KMS-11 (cell line): Measurements from ENCODE around the gene METAP1D.

Experiments
- H2AFZ ChIP-seq: fragments of 200-600 bp; sonication (generic); 2 replicates; pipeline ENCODE4 v1.6.1; 2016; ENCODE audit warnings: antibody characterized with exemption, mixed run types, low read depth
- H3K27ac ChIP-seq: fragments of 200-600 bp; sonication (generic); 2 replicates; pipeline ENCODE4 v1.6.1; 2016; ENCODE audit warnings: mild to moderate bottlenecking, mixed run types
- H3K27me3 ChIP-seq: fragments of 200-600 bp; sonication (generic); 2 replicates; pipeline ENCODE4 v1.6.1; 2017; ENCODE audit warnings: mild to moderate bottlenecking, low read depth, mixed run types, moderate library complexity; ENCODE audit not compliant: insufficient read depth
- H3K36me3 ChIP-seq: fragments of 200-600 bp; sonication (generic); 2 replicates; pipeline ENCODE4 v1.6.1; 2017; ENCODE audit warnings: mild to moderate bottlenecking, mixed run types; ENCODE audit not compliant: insufficient read depth
- H3K4me1 ChIP-seq: fragments of 200-600 bp; sonication (generic); 2 replicates; pipeline ENCODE4 v1.6.1; 2016; ENCODE audit warnings: mild to moderate bottlenecking, low read depth, mixed run types; ENCODE audit not compliant: poor library complexity, severe bottlenecking
- H3K4me2 ChIP-seq: fragments of 200-600 bp; sonication (generic); 2 replicates; pipeline ENCODE4 v1.7.0; 2016; ENCODE audit warnings: mild to moderate bottlenecking, mixed run types
- H3K4me3 ChIP-seq: fragments of 200-600 bp; sonication (generic); IDR thresholded peaks from 2 replicates; pipeline ENCODE4 v1.6.1; 2017; ENCODE audit warnings: low read depth, low read length, mixed read lengths; ENCODE audit not compliant: insufficient read depth
- H3K79me2 ChIP-seq: fragments of 200-600 bp; sonication (generic); 2 replicates; pipeline ENCODE4 v1.6.1; 2016; ENCODE audit warnings: low read depth, mixed run types; ENCODE audit not compliant: insufficient read depth
- H3K9ac ChIP-seq: fragments of 200-600 bp; sonication (generic); 2 replicates; pipeline ENCODE4 v1.6.1; 2016; ENCODE audit warnings: mild to moderate bottlenecking, mixed run types
- H4K20me1 ChIP-seq: fragments of 200-600 bp; sonication (generic); 2 replicates; pipeline ENCODE4 v1.6.1; 2016; ENCODE audit warnings: mild to moderate bottlenecking, mixed run types; ENCODE audit not compliant: insufficient read depth
- CTCF ChIP-seq: fragments of 200-600 bp; sonication (generic); conservative IDR thresholded peaks from 2 replicates; pipeline ENCODE4 v1.6.1; 2017; ENCODE audit warnings: low read depth, mild to moderate bottlenecking, antibody characterized with exemption, low read length, moderate library complexity, mixed read lengths

METAP1D gene

GRCh38 chr2:171999604-172000469 is at the start of gene METAP1D:
TSS of gene METAP1D (plus strand) at chr2:171999953. CDS start at chr2:171999970, 17 bp downstream.
- peak within 1 kb of the TSS; percentile 87 for H2AFZ ChIP-seq
- peak within 1 kb of the TSS; percentile 75 for H3K4me2 ChIP-seq
- H3K27me3 ChIP-seq: no peaks in the 10 kb centered on the region
- no peak for TF ChIP-seq CTCF
- H4K20me1 ChIP-seq: no peaks in the 10 kb centered on the region
- no peaks in the 10 kb centered on the region for H3K79me2 ChIP-seq
- H3K4me1 ChIP-seq: peaks cover 12% of the 10 kb centered on the region
- peak within 1 kb of the TSS; percentile 97 for H3K4me3 ChIP-seq
- H3K36me3 ChIP-seq: no peaks in the 10 kb centered on the region
- H3K27ac ChIP-seq: peak within 1 kb of the TSS; percentile 86
- peak within 1 kb of the TSS; percentile 97 for H3K9ac ChIP-seq

GRCh38 chr2:171952276-171952675 is 47.5 kb upstream of the METAP1D start:
- Histone ChIP-seq H3K27ac (no peak overlapping the region), H3K27me3 (no peaks in the 10 kb centered on the region), H3K79me2 (no peaks in the 10 kb centered on the region; the same call in 1 of the 2 replicates), H2AFZ (no peak overlapping the region), H3K4me2 (no peak overlapping the region), H3K36me3 (no peaks in the 10 kb centered on the region), H3K9ac (no peak overlapping the region), H3K4me1 (peaks cover 12% of the 10 kb centered on the region), H4K20me1 (no peaks in the 10 kb centered on the region), H3K4me3 (no peak overlapping the region)
- no peak for TF ChIP-seq CTCF

- Histone ChIP-seq H3K36me3 (no peaks in the 10 kb centered on the region), H3K4me2 (no peak overlapping the region), H3K9ac (no peak overlapping the region), H3K27ac (no peak overlapping the region), H3K4me3 (no peak overlapping the region), H3K27me3 (no peaks in the 10 kb centered on the region), H2AFZ (no peak overlapping the region), H4K20me1 (no peaks in the 10 kb centered on the region), H3K4me1 (peaks cover 12% of the 10 kb centered on the region), H3K79me2 (no peaks in the 10 kb centered on the region; the same call in 1 of the 2 replicates)
- TF ChIP-seq CTCF: no peak
Measured at GRCh38 chr2:171952748-171953147, 47.0 kb upstream of the METAP1D start.

GRCh38 chr2:171956135-171956825 is 43.5 kb upstream of the METAP1D start:
- Histone ChIP-seq H3K36me3 (no peaks in the 10 kb centered on the region), H3K27me3 (no peaks in the 10 kb centered on the region), H3K9ac (no peak overlapping the region), H3K4me2 (no peak overlapping the region), H3K4me3 (no peak overlapping the region), H3K4me1 (peaks cover 12% of the 10 kb centered on the region), H3K27ac (no peak overlapping the region), H4K20me1 (no peaks in the 10 kb centered on the region), H3K79me2 (no peaks in the 10 kb centered on the region), H2AFZ (no peak overlapping the region)
- TF ChIP-seq CTCF: no peak
